Measurements from ENCODE around the gene NUP85. TPM values are rescaled to one million over a fixed set of nuclear protein-coding genes. Genes with fewer than 3 reads are reported as not detected.

Gene NUP85
- total and polyA plus RNA-seq, 4 donors = 15.2 to 36.3 (median 29.5) TPM

DNA sequence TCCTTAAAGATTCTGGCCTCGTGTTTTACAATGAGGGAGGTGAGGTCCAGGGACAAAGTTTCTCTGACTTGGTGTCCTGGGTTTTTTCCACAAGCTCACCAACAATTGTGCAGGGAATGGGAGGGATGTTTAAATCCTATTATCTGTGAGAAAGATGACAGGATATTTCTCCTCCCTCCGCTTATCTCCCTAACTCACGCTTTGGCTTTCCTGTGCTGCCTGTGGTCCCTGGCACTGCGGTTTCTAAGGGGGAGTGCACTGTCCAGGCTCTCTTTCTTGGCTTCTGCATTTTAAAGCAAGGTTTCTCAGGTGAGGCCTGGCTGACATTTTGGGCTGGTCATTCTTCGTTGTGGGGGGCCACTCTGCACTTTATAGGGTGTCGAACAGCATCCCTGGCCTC lies 39.5 kb downstream of the NUP85 start:
- Histone ChIP-seq H3K4me1 (ENCODE audit: control insufficient read depth in 4 of 4, insufficient read depth in 4 of 4, low read length in 3 of 4) (peaks cover 0 to 2% (median 0%) of the 10 kb centered on the region in 4 donors), H3K27me3 (ENCODE audit: control insufficient read depth in 4 of 4, insufficient read depth in 4 of 4, low read length in 3 of 4) (no peaks in the 10 kb centered on the region), H3K36me3 (ENCODE audit: control insufficient read depth in 4 of 4, insufficient read depth in 3 of 4, low read depth in 1 of 4, low read length in 3 of 4) (peaks cover 12 to 65% (median 33%) of the 10 kb centered on the region in 4 donors), H3K27ac (ENCODE audit: low read depth in 1 of 2, low read length in 2 of 2) (no peak overlapping the region), H3K9ac (ENCODE audit: low read depth in 1 of 2, low read length in 2 of 2) (no peak overlapping the region), H3K4me3 (ENCODE audit: low read depth in 1 of 3, low read length in 3 of 3) (no peak overlapping the region), H3K9me3 (ENCODE audit: control insufficient read depth in 4 of 4, low read length in 3 of 4) (no peaks in the 10 kb centered on the region)
- TF ChIP-seq FOXA2 (IDR thresholded peaks at IDR 0.05) (no peak), ZBTB33 (IDR thresholded peaks at IDR 0.05) (no peak), SP1 (IDR thresholded peaks at IDR 0.05) (no peak), NR2F2 (IDR thresholded peaks at IDR 0.05) (no peak), HNF4A (conservative IDR thresholded peaks at IDR 0.05) (no peak)
- DNase-seq (ENCODE audit: low spot score) = no peak
- 90% methylated on average over 6 of the region's 6 CpGs for WGBS

- H3K4me1 ChIP-seq (ENCODE audit: control insufficient read depth in 4 of 4, insufficient read depth in 4 of 4, low read length in 3 of 4) = peaks cover 0 to 4% (median 0%) of the 10 kb centered on the region in 4 donors
- H3K4me3 ChIP-seq (ENCODE audit: low read depth in 1 of 3, low read length in 3 of 3) = no peak overlapping the region
- no peak for DNase-seq (ENCODE audit: low spot score)
- WGBS = 96% methylated on average over 12 of the region's 12 CpGs
- TF ChIP-seq, protein P1, sequence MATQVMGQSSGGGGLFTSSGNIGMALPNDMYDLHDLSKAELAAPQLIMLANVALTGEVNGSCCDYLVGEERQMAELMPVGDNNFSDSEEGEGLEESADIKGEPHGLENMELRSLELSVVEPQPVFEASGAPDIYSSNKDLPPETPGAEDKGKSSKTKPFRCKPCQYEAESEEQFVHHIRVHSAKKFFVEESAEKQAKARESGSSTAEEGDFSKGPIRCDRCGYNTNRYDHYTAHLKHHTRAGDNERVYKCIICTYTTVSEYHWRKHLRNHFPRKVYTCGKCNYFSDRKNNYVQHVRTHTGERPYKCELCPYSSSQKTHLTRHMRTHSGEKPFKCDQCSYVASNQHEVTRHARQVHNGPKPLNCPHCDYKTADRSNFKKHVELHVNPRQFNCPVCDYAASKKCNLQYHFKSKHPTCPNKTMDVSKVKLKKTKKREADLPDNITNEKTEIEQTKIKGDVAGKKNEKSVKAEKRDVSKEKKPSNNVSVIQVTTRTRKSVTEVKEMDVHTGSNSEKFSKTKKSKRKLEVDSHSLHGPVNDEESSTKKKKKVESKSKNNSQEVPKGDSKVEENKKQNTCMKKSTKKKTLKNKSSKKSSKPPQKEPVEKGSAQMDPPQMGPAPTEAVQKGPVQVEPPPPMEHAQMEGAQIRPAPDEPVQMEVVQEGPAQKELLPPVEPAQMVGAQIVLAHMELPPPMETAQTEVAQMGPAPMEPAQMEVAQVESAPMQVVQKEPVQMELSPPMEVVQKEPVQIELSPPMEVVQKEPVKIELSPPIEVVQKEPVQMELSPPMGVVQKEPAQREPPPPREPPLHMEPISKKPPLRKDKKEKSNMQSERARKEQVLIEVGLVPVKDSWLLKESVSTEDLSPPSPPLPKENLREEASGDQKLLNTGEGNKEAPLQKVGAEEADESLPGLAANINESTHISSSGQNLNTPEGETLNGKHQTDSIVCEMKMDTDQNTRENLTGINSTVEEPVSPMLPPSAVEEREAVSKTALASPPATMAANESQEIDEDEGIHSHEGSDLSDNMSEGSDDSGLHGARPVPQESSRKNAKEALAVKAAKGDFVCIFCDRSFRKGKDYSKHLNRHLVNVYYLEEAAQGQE (IDR thresholded peaks at IDR 0.05) = no peak
- TF ChIP-seq, protein P2, sequence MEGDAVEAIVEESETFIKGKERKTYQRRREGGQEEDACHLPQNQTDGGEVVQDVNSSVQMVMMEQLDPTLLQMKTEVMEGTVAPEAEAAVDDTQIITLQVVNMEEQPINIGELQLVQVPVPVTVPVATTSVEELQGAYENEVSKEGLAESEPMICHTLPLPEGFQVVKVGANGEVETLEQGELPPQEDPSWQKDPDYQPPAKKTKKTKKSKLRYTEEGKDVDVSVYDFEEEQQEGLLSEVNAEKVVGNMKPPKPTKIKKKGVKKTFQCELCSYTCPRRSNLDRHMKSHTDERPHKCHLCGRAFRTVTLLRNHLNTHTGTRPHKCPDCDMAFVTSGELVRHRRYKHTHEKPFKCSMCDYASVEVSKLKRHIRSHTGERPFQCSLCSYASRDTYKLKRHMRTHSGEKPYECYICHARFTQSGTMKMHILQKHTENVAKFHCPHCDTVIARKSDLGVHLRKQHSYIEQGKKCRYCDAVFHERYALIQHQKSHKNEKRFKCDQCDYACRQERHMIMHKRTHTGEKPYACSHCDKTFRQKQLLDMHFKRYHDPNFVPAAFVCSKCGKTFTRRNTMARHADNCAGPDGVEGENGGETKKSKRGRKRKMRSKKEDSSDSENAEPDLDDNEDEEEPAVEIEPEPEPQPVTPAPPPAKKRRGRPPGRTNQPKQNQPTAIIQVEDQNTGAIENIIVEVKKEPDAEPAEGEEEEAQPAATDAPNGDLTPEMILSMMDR (IDR thresholded peaks at IDR 0.05; ENCODE audit: low read depth, low read length, missing input control) = no peak
- TF ChIP-seq, protein P3, sequence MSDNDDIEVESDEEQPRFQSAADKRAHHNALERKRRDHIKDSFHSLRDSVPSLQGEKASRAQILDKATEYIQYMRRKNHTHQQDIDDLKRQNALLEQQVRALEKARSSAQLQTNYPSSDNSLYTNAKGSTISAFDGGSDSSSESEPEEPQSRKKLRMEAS (IDR thresholded peaks at IDR 0.05) = no peak
- no peak for TF ChIP-seq HNF4G (IDR thresholded peaks at IDR 0.05)
- no peak for TF ChIP-seq RXRA (IDR thresholded peaks at IDR 0.05)
- TF ChIP-seq, protein P4, sequence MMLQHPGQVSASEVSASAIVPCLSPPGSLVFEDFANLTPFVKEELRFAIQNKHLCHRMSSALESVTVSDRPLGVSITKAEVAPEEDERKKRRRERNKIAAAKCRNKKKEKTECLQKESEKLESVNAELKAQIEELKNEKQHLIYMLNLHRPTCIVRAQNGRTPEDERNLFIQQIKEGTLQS (IDR thresholded peaks at IDR 0.05) = no peak
- no peak for TF ChIP-seq FOXA2 (IDR thresholded peaks at IDR 0.05)
- TF ChIP-seq EGR1 (IDR thresholded peaks at IDR 0.05; ENCODE audit: low read depth in 2 of 2) = no peak
- TF ChIP-seq SP1 (IDR thresholded peaks at IDR 0.05) = no peak
- TF ChIP-seq NR2F2 (IDR thresholded peaks at IDR 0.05) = no peak
- TF ChIP-seq HNF4A (conservative IDR thresholded peaks at IDR 0.05) = no peak
- no peak for TF ChIP-seq RAD21 (IDR thresholded peaks at IDR 0.05)
- TF ChIP-seq YY1 (IDR thresholded peaks at IDR 0.05) = no peak
- TF ChIP-seq JUND (IDR thresholded peaks at IDR 0.05) = no peak
- TF ChIP-seq TAF1 (conservative IDR thresholded peaks at IDR 0.05) = no peak
- no peak for TF ChIP-seq ZBTB33 (IDR thresholded peaks at IDR 0.05)
- TF ChIP-seq FOXA1 (IDR thresholded peaks at IDR 0.05) = no peak
- no peak for TF ChIP-seq GABPA (IDR thresholded peaks at IDR 0.05 in 1 of 2, conservative IDR thresholded peaks at IDR 0.05 in 1 of 2)
- H3K9me3 ChIP-seq (ENCODE audit: control insufficient read depth in 4 of 4, low read length in 3 of 4) = no peaks in the 10 kb centered on the region
- no peak overlapping the region for H3K27ac ChIP-seq (ENCODE audit: low read depth in 1 of 2, low read length in 2 of 2)
- peaks cover 7 to 51% (median 24%) of the 10 kb centered on the region in 4 donors for H3K36me3 ChIP-seq (ENCODE audit: control insufficient read depth in 4 of 4, insufficient read depth in 3 of 4, low read depth in 1 of 4, low read length in 3 of 4)
- H3K27me3 ChIP-seq (ENCODE audit: control insufficient read depth in 4 of 4, insufficient read depth in 4 of 4, low read length in 3 of 4) = no peaks in the 10 kb centered on the region
- no peak overlapping the region for H3K9ac ChIP-seq (ENCODE audit: low read depth in 1 of 2, low read length in 2 of 2)
Measured at GRCh38 chr17:75246404-75246803, 40.9 kb downstream of the NUP85 start.

Data from liver (tissue), 9 donors.